NCI-H446 treated with DMSO at 0.1 percent for 48 hours (cell line): ENCODE measurements around the gene COBL.

ENCODE experiments used
- DNase-seq: peaks from one replicate; lab custom pipeline; 2025; lab: John Stamatoyannopoulos, UW

The COBL gene

GRCh38 chr7:51316666-51317581 is at the start of gene COBL:
TSS of gene COBL (minus strand) at chr7:51316809. CDS start at chr7:51316633, 176 bp downstream.
- DNase-seq: no peak

GRCh38 chr7:51366172-51366728 is 49.6 kb upstream of the COBL start:
- DNase-seq: no peak

GRCh38 chr7:51357821-51358220 is 41.2 kb upstream of the COBL start:
- DNase-seq: no peak

- no peak for DNase-seq
Measured at GRCh38 chr7:51356849-51357516, 40.4 kb upstream of the COBL start.

GRCh38 chr7:51354897-51355296 is 38.3 kb upstream of the COBL start:
- no peak for DNase-seq

- DNase-seq: no peak
Measured at GRCh38 chr7:51354434-51354833, 37.8 kb upstream of the COBL start.

GRCh38 chr7:51352174-51353100 is 35.8 kb upstream of the COBL start:
- DNase-seq: no peak

GRCh38 chr7:51351661-51352060 is 35.1 kb upstream of the COBL start:
- DNase-seq: no peak

- no peak for DNase-seq
Measured at GRCh38 chr7:51350546-51350896, 33.9 kb upstream of the COBL start.

GRCh38 chr7:51349820-51350545 is 33.4 kb upstream of the COBL start:
- DNase-seq: no peak

- DNase-seq: no peak
Measured at GRCh38 chr7:51346126-51346525, 29.5 kb upstream of the COBL start.

- DNase-seq: no peak
Measured at GRCh38 chr7:51344406-51345138, 28.0 kb upstream of the COBL start.

GRCh38 chr7:51340936-51341335 is 24.3 kb upstream of the COBL start:
- DNase-seq: no peak

- DNase-seq: no peak
Measured at GRCh38 chr7:51340029-51340838, 23.6 kb upstream of the COBL start.

- no peak for DNase-seq
Measured at GRCh38 chr7:51335057-51335456, 18.4 kb upstream of the COBL start.

GRCh38 chr7:51329696-51330263 is 13.2 kb upstream of the COBL start:
- DNase-seq: no peak

GRCh38 chr7:51328351-51328801 is 11.8 kb upstream of the COBL start:
- DNase-seq: no peak

GRCh38 chr7:51327287-51327717 is 10.7 kb upstream of the COBL start:
- DNase-seq: no peak

- no peak for DNase-seq
Measured at GRCh38 chr7:51326656-51327286, 10.2 kb upstream of the COBL start.
